HG03095 (cell line): ENCODE measurements around the gene TTI1.

Source experiments
- ATAC-seq: cut with Tn5 transposase; IDR thresholded peaks from one replicate; pipeline ENCODE4 v1.9.1; 2021; ENCODE audit warnings: moderate library complexity; ENCODE audit not compliant: unreplicated experiment

TTI1 gene

DNA sequence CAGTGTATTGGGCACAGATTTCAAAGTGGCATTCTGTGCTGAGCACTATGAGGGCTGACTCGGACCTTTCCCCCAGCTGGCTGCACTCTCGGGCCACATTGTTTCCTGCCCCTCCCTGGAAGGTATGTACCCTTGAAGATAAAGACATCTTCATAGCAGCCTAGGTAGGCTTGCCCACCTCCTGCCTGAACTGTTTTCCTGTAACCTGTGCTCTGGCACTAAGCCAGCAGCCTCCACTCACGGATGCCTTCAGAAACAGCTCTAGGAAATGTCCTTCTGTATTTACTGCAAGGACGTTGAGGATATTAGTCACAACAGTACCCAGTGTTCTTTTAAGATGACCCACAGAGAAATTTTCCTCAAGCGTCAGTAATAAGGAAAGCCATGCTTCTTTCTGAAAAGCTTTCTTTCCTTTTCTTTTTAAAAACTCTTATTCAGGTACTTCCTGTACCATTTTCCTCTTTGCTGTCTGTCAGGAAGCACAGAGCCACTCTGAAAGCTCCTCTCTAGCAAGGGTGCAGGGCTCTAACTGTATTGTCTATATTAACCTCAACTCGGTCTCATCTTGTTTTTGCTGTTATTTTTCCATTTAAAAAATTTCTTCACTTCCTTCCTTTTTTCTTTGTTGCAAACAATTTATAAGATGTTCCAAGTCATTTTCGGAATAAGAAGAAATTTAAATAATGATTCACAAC is 43.5 kb downstream of the TTI1 start:
- ATAC-seq = no peak

GRCh38 chr20:37988306-37988954 is 44.8 kb downstream of the TTI1 start:
- ATAC-seq = no peak

DNA sequence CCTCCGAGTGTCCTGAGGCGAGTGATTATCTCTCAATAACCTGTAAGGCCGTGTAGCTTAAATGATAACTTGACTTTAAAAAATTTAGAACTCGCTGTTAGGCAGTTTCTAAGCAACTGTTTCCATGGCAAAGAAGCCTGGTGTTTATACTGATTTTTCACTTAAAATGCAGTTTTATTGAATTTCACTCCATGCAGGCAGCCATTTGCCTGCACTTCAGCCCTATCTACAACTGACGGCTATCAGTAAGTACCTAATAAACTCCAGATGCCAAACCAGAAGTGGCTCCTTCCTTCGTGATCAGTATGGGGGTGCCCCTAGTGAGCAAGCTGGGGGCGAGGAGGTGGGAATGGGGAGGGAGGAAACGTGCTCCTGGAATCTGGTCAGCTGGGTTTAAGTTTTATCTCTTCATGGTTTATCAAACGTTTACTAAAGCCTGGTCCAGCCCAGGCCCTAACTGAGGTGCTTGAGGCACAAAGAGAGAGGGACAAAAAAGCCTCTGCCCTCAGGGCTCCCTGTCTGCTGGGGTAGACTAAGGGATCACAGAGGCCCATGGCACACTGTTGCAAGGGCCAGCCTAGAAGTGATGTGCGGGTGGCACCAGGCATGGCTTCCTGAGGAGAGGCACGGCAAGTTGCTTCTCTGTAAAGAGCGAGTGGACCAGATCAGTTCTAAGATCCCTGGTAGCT is 45.5 kb downstream of the TTI1 start:
- ATAC-seq = no peak

DNA sequence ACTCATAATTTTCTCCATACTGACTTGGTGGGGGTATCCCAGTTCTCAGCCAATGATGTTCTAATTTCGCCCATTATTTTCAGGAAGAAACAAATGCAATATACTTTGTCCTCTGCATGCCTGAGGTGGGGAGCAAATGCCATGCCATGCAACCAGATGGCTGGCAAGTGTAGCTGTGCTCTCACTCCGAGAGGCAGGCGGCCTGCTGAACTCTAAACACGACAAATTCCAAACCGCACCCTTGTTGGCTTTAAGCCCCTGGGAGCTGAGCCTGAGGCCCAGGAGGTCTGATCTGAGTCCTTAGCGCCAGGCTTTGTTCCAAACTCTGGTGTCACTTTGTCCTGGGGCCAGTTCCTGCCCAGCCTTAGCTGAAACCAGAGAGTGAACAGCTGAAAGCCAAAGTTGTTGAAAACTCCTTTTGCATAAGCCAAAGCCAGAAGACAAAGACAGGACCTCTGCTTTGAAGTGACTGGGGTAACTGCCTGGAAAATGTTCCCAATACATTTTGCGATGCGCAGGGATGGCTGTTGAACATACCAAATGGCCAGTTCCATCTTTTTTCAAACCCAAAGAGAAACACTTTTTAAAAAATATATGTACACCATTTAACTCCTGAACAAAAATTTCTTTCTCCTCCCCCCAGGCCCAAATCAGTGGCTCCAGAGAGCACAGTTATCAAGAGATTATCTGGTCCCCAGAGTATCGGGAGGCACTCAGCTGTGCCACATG is 46.2 kb downstream of the TTI1 start:
- no peak for ATAC-seq

DNA sequence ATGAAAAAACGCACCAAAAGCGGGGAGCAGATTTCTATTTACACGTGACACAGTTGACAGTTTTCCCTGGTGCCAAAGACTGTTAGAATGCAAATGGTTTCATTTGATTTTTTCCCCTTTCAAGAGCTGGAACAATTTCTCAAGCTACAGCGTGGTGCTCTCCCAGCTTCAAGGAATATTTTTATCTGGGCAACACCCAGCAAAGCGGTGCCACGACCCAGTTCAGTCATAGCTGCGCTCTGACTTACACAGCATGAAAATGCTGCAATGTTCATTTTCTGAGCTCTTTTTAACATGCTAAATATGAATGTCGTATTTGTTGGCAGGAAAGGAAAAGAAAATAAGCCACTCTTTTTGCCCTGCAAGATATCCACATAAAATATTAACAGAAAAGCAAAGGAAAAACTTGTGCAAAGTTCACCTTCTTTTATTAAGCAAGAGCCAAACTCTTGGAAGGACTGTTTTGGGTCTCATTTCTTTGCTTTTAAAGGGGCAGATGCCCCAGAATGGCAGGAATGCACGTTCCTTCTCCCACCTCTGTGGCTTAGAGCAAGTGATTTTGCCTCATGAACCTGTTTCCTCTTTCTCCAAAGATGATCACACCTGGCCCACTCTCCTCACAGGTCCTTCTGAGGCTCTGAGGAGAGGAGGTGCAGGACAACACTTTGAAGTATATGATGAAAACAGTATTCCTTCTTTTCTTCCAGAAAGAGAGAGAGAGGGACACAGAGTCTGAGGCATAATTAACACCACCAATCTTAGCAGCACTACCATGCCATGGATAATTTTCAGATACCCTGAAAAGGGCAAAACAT is 47.0 kb downstream of the TTI1 start:
- no peak for ATAC-seq

DNA sequence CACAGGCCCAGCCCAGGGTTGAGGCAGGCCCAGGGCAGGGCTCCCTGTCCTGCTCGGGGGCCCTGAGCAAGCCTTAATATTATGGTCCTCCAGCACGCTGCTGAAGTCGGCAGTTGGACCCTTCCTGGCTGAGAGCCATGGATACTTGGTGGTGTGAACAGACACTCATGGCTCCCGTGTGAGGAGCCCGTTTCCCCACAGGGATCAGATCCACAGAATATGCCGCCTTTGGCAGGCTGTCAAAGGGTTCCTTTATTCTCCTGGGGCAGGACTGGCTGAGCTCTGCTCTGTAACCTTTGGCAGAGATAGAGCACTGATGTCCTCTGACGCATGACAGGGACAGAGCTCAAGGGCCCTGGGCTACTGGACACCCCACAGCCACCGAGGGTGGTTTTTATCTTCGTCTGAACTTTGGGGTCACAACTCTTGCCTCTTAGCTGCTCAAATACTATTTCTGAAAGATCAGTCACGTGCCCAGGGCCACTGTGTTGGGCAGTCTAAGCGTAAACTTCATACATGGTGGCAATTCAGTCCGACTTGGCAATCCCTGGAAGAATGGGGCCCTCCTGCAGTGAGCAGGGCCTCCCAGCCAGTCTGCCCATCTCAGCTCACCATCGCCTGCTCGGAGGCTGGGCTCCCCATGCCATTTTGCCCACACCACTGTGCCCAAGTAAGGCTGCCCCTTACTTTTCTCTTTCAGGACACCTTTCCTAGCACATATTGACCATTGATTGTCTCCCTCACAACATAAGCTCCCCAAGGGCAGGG is 49.1 kb downstream of the TTI1 start:
- no peak for ATAC-seq

DNA sequence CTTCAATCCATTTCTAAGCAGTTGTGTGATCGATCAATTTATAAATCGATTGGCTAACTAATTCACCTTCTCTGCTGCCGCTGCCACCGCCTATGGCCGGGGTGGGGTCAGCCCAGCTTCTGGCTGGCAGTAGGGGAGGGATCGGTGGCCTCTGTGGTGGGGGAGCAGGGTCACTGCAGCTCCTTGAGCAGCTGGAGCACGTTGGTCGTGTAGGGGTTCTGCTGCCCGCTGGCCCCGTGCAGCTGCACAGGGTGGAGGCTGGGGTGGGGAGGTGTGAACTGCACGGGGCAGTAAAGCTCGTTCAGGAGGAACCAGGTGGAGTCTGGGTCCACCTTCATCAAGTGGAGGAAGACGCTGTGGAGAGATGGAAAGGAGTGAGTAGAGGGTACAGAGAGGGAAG is 50.0 kb downstream of the TTI1 start:
- ATAC-seq = no peak

GRCh38 chr20:37981568-37981967 is 51.7 kb downstream of the TTI1 start:
- ATAC-seq = no peak

GRCh38 chr20:37980876-37981275 is 52.4 kb downstream of the TTI1 start:
- ATAC-seq = no peak

GRCh38 chr20:37980383-37980782 is 52.9 kb downstream of the TTI1 start:
- ATAC-seq = no peak

GRCh38 chr20:37979021-37979985 is 54.0 kb downstream of the TTI1 start:
- no peak for ATAC-seq

DNA sequence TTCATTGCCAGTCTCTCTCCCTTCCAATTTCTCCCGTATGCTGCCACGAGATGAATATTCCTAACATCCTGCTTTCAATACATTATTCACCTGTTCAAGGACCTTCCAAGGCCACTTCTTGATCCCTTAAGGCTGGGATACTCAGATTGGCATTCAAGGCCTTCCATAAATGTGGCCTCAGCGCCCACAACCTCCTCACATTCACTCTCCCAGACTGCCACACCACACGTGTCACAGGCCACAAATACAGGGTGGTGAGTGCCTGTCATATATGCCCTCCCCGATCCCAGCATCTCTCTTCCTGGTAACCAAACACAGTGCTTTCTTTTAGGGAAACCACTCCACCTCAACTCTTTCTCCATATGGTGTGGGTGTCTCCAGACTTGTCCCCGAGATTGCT is 55.5 kb downstream of the TTI1 start:
- no peak for ATAC-seq

DNA sequence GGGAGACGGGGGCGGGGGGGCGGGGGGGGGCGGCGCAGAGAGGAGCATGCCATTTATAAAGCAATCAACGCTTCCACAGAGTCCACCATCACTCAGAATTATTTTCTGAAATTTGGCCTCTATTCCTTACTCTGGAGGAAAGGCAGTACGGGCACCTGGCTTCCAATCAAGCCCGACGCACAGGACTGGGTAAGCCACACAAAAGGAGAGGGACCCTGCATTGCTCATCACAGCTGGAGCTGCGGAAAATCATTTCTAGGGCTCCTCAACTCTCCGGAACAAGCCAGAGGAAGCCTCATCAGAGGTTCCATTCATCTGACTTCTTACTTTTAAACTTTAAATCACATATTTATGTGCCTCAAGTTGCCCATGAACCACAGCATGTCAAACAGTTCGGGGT is 55.9 kb downstream of the TTI1 start:
- ATAC-seq = no peak

- no peak for ATAC-seq
Measured at GRCh38 chr20:37976887-37977286, 56.4 kb downstream of the TTI1 start.

- ATAC-seq = no peak
Measured at GRCh38 chr20:37973059-37973910, 60.0 kb downstream of the TTI1 start.

DNA sequence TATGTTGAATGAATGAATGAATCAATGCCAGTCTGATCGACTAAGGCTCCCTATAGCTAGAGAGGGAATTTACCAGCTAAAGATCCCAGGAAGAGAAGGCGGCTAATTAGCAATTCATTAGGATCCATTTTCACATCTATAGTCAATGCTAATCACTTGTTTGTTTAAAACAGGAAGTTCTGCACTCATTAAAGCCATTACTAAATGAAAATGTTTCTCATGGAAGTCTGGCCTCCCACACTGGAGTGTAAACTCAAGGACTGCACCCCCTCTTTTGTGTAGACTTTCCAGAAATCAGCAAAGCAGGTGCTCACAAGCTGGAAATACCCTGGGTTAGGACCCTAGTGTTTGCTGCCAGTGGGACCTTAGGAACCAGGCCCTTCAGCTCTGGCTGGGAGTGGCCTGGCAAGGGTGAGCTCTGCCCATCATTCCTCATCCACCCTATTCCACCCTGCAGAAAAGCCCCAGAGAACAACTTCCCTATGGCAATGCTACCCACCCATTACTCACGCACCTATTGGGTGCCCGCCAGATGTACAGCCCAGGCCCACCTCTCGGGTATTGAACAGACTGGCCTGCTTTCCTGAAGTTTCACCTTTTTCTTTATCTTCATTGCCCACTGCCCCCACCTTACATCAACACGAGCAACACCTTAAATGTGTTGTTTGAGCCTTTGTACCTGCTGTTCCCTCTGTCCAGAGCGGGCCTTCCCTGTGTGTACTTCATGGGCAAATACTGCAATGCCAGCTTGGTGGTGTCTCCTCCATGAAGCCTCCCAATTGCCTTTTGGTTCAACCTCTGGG is 60.8 kb downstream of the TTI1 start:
- ATAC-seq = no peak

DNA sequence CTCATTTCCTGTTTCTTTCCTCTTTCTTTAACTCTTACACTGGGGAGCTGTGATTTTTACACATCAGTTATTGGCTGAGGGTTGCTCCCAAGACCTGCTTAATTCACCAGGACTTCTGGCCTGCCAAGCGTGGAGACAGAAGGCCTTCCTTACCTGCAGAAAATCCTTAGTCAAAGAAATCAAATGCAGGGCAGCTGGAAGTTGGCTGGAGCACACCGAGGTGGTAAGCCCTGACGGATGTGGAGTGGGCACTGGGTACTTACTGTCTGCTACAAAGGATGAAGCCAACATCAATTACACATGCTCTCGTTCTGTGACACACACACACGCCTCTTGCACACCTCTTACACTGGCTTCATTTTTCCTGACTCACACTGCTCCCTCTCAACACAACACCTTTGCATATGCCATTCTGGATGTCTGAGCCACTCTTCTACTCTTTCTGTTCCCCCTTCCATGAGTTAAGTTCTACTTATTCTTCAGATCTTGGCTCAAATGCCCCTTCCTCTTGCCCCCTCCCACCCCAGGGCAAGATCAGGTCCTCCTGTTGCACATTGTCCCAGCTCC is 61.6 kb downstream of the TTI1 start:
- ATAC-seq = no peak
